NCI-H226 (cell line): ENCODE results near the gene SPEM2.
A peak's percentile ranks its signal among the peaks of the same experiment; 100 is the strongest.

ENCODE experiments used
- DNase-seq: peaks from one replicate; pipeline ENCODE4 v3.0.0-alpha.2; 2015

SPEM2 gene

DNA sequence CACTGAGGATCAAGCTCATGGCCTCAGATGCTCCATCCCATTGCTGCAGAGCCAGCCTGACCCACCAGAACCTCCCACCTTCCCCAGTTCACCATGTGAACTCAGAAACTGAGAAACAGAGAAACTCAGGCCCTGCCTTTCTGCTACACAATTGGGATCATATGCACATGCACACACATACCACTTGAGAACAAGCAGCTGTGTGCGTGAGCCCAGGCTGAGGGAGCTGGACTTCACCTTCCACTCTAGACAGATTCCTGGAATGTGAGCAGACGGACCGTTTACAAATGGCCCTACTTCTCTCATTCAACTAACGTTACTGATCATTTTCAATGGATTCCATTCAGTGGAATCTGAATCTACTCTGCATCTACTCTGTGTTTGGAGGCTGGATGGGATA lies 1.7 kb upstream of the SPEM2 start:
- no peak for DNase-seq

- DNase-seq = no peak
Measured at GRCh38 chr17:7425756-7426155, 340 bp downstream of the SPEM2 start.

- DNase-seq = no peak
Measured at GRCh38 chr17:7426203-7426863, 917 bp downstream of the SPEM2 start.

- no peak for DNase-seq
Measured at GRCh38 chr17:7426896-7427489, 1.6 kb downstream of the SPEM2 start.

- DNase-seq = no peak
Measured at GRCh38 chr17:7427549-7427948, 2.1 kb downstream of the SPEM2 start.

DNA sequence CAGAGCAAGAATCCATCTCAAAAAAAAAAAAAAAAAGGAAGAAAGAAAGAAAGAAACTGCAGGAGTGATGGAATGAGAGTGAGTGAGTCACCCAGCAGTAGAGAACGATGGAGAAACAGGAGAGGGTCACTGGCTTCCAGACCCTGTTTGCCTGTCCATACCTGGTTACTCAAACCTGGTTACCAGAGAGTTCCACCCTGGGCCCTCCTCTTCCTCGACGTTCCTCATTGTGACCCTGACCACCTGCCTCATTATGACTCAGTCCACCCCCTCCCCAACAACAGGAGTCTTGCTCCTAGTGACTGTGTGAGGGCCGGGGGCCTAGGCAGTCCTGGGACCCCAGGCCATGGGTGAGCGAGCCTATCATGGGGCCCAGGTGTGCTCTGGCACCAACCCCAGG lies 3.1 kb downstream of the SPEM2 start, which contains the start of gene SPEM3:
TSS of gene SPEM3 (plus strand) at position 301 of the 400 bp plus-strand sequence. CDS start at position 347, 46 bp downstream.
- no peak for DNase-seq

DNA sequence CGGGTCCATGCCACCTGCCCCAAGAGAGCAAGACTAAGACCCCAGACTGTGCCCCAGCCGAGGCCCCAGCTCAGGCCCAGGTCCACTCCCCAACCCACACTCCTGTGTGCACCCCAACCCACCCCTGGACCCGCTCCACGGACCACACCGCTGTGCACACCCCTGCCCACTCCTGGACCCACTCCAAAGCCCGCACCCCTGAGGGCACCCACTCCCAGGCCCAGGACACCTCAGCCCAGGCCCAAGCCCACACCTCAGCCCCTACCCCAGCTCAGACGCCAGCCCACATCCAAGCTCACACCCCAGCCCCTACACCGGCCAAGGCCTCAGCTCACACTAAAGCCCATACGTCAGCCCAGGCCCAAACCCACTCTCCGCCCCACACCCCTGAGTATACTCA lies 4.3 kb downstream of the SPEM2 start:
- no peak for DNase-seq

GRCh38 chr17:7431231-7431630 lies 5.8 kb downstream of the SPEM2 start:
- no peak for DNase-seq

DNA sequence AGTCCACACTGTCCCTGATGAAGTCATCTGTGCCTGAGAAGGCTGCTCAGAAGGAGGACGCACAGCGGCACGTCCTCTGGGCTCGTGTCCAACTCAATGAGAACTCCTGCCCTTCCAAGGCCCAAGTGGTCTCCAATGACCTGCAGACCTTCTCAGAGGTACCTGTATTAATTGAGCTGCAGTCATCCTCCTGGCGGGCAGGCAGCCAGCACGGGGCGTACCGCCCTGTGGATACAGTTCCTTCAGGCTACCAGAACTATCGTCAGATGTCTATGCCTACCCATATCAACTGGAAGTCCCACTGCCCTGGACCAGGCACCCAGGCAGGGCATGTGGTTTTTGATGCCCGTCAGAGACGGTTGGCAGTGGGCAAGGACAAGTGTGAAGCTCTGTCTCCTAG lies 6.9 kb downstream of the SPEM2 start:
- DNase-seq = no peak

DNA sequence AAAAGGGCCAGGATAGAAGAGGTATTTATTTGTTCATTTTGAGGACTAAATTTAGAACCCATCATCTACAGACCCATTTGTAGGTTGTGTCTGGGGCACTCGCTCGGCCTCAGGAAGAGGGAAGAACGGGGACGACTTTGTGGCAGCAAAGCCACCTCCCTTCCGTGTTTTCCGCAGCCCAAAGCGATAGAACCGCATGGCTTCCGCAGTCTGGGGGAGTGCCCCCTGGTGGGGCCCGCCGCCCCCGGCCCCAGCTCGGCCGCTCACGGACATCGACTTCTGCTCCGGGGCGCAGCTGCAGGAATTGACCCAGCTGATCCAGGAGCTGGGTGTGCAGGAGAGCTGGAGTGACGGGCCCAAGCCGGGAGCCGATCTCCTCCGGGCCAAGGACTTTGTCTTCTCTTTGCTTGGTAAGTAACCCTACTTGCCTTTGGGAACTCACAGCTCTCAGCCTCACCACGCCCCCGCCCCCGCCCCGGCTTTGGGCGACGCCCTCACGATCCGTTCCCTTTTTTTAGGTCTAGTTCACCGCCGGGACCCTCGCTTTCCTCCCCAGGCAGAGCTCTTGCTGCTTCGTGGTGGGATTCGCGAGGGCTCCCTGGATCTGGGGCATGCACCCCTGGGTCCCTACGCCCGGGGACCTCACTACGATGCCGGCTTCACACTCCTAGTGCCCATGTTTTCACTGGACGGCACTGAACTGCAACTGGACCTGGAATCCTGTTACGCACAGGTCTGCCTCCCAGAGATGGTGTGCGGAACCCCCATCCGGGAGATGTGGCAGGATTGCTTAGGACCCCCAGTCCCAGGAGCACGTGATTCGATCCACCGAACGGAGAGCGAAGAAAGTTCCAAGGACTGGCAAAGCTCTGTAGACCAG lies 10.5 kb downstream of the SPEM2 start:
- no peak for DNase-seq

DNA sequence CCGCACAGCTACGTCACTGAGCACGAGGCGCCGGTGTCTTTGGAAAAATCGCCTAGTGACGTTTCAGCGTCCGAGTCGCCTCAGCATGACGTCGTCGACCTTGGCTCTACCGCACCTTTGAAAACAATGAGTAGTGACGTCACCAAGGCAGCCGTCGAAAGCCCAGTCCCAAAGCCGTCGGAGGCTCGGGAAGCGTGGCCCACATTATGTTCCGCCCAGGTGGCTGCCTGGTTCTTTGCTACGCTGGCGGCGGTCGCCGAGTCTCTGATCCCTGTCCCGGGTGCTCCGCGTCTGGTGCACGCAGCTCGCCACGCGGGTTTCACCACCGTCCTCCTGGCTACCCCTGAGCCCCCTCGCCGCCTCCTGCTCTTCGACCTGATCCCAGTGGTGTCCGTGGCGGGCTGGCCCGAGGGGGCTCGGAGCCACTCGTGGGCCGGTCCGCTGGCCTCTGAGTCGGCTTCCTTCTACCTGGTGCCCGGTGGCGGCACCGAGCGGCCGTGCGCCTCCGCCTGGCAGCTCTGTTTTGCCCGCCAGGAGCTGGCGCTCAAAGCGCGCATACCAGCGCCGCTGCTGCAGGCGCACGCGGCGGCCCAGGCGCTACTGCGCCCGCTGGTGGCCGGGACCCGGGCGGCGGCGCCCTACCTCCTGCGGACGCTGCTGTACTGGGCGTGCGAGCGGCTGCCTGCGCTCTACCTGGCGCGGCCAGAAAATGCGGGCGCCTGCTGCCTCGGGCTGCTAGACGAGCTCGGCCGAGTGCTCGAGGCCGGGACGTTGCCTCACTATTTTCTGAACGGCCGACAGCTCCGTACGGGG lies 11.3 kb downstream of the SPEM2 start:
- DNase-seq = peak; percentile 81

GRCh38 chr17:7437369-7437863 lies 12.0 kb downstream of the SPEM2 start:
- no peak for DNase-seq

DNA sequence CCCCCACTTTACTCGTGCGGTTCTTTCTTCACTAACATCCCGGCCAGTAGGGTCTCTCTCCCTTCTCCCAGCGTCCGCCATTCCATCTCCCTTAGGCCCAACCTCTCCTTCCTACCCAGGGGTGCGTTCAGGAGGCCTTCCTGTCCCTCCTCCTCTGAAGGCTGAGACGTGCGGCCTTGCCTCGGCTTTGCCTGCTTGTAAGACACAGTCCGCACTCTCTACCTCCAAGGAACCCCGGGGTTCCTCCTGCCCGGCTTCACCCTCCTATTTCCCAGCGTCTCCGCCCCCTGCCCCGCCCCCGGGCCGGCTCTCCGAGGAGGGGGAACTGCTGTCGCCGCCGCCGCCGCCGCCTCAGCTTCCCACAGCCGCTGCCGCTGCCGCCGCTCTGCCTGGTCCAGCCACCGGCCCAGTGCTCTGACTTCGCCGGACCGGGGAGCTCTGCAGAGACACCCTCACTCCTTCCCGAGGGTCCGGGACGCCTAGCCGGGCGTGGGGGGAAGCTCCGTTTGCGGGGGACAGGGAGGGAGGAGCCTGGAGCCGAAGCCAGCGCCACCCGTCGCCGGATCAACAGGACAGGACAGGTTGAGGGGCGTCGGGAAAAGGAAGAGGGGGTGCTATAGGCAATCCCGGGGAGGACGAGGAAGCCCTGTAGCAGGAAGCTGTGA lies 12.7 kb downstream of the SPEM2 start:
- no peak for DNase-seq

GRCh38 chr17:7438656-7439460 lies 13.4 kb downstream of the SPEM2 start:
- DNase-seq = no peak

- no peak for DNase-seq
Measured at GRCh38 chr17:7439462-7440112, 14.2 kb downstream of the SPEM2 start, which contains the start of gene FGF11. FGF11 (plus strand) TSS chr17:7439512; CDS start chr17:7439621, 109 bp downstream.

DNA sequence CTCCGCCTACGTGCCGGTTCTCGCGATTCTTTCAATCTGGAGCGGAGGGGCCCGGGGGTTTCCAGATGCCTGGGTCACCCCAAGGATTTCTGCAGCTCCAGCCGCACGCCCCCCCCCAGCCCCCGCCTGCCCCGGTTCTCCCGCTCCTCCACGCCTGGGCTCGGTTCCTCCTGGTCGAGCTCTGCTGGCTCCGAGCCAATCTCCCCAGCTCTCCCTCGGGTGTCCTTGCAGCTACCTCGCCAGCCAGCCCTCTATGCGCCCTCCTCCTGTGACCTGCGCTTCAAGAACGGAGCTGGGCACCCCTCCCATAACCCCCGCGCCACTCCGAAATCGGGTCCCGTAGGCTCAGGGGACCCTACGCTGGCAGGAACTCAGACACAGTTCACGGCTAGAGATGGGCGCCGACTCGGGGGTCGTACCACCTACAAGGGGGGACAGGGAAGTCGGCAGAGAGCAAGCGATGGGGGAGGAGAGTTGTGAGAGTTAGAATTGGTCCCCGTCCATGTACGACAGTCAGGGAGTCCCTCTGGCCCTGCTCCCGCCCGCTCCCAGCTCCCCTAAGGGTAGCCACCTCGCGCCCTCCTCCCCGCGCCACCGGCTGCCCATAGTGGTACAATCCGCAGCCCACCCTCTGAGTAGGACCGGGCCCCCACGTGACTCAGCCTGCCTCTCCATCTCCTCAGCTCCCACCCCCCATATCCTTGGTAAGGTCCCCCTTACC lies 14.9 kb downstream of the SPEM2 start:
- DNase-seq = peak; percentile 34

GRCh38 chr17:7440834-7441195 lies 15.4 kb downstream of the SPEM2 start:
- peak; percentile 21 for DNase-seq

DNA sequence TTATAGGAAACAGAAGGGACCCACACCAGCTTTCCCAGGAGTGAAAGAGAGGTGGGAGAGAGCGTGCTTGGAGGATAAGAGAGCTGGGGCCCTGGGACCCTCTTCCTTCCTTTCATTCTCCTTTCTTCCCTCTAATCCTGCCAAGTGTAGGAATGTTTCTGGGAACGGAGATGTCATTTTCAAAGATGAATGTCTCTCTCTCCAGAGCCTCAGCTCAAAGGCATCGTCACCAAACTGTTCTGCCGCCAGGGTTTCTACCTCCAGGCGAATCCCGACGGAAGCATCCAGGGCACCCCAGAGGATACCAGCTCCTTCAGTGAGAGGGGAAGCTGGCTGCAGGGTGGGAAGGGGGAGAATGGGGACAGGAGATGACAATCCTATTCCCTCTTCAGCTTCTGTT lies 15.8 kb downstream of the SPEM2 start:
- no peak for DNase-seq

GRCh38 chr17:7442142-7442541 lies 16.7 kb downstream of the SPEM2 start:
- DNase-seq = no peak
